Suprapubic skin (tissue), 3 donors: ENCODE data around the gene GPALPP1.

Source experiments
- CTCF ChIP-seq, 2 donors: fragments of 200-600 bp in 1 of 2; fragments of 450-650 bp in 1 of 2; sonication (generic) in 1 of 2; IDR thresholded peaks; one replicate each; pipeline ENCODE4 v1.5.1; 2016 to 2019; ENCODE audit warnings: antibody characterized with exemption in 2 of 2, mild to moderate bottlenecking in 1 of 2, moderate library complexity in 1 of 2
- POLR2A ChIP-seq, 2 donors: fragments of 450-650 bp; IDR thresholded peaks; one replicate each; pipeline ENCODE4 v1.6.1; 2017; ENCODE audit warnings: antibody characterized with exemption in 2 of 2, mild to moderate bottlenecking in 2 of 2, moderate library complexity in 2 of 2

- no peak for TF ChIP-seq POLR2A (IDR thresholded peaks at IDR 0.05)
- TF ChIP-seq CTCF (IDR thresholded peaks at IDR 0.05), result no peak
Measured at GRCh38 chr13:45048890-45049407, 59.6 kb downstream of the GPALPP1 start.
